GM20000 (cell line): ENCODE data around the gene MRPS6.

Experiments used
- DNase-seq: peaks from one replicate; pipeline ENCODE4 v3.0.0; 2012; ENCODE audit warnings: low spot score
- TF ChIP-seq, protein P1 (sequence below): IDR thresholded peaks from 2 replicates; pipeline ENCODE4 v1.5.1; 2012; ENCODE audit warnings: mild to moderate bottlenecking, control low read depth; ENCODE audit errors: extremely low read depth, missing control alignments

Gene MRPS6

DNA sequence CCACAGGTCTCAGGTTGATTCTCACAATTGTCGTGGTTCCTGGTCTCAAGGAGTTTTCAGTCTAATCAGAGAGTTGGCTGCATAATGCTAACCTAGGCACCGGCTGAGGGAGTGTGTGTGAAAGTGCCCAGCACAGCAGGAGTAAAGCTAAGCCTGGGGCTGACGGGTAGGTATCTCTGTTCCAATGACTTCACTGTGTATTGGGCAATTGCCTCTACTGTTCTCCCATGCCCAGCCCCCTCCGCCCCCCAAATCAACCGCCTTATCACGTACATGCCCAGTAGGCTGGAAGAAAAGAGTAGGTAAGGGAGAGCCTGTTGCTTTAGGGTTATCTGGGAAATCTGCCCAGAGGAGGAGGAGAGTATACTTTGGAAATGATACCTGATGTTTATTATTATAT lies 54.7 kb downstream of the MRPS6 start:
- TF ChIP-seq, protein P1, sequence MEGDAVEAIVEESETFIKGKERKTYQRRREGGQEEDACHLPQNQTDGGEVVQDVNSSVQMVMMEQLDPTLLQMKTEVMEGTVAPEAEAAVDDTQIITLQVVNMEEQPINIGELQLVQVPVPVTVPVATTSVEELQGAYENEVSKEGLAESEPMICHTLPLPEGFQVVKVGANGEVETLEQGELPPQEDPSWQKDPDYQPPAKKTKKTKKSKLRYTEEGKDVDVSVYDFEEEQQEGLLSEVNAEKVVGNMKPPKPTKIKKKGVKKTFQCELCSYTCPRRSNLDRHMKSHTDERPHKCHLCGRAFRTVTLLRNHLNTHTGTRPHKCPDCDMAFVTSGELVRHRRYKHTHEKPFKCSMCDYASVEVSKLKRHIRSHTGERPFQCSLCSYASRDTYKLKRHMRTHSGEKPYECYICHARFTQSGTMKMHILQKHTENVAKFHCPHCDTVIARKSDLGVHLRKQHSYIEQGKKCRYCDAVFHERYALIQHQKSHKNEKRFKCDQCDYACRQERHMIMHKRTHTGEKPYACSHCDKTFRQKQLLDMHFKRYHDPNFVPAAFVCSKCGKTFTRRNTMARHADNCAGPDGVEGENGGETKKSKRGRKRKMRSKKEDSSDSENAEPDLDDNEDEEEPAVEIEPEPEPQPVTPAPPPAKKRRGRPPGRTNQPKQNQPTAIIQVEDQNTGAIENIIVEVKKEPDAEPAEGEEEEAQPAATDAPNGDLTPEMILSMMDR: no peak

DNA sequence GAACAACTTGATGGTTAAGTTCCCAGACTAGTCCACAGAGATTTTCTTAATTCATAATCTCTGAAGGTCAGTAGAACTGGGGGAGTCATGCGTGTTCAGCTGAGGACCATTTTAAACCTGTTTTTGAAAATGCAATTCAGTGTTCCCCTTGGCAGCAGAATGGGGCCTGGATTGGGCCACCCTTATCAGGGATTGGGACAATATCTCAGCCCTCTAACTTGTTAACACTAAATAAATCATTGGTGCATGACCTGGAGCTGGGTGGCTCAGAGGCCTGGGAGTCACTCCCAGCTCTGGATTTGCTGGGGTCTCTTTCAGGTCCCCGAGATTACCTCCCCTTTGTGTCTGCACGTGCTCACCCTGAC lies 55.3 kb downstream of the MRPS6 start:
- TF ChIP-seq, protein P1: no peak

More for the DNA sequence above, 54.7 kb downstream of the MRPS6 start:
- no peak for DNase-seq

DNA sequence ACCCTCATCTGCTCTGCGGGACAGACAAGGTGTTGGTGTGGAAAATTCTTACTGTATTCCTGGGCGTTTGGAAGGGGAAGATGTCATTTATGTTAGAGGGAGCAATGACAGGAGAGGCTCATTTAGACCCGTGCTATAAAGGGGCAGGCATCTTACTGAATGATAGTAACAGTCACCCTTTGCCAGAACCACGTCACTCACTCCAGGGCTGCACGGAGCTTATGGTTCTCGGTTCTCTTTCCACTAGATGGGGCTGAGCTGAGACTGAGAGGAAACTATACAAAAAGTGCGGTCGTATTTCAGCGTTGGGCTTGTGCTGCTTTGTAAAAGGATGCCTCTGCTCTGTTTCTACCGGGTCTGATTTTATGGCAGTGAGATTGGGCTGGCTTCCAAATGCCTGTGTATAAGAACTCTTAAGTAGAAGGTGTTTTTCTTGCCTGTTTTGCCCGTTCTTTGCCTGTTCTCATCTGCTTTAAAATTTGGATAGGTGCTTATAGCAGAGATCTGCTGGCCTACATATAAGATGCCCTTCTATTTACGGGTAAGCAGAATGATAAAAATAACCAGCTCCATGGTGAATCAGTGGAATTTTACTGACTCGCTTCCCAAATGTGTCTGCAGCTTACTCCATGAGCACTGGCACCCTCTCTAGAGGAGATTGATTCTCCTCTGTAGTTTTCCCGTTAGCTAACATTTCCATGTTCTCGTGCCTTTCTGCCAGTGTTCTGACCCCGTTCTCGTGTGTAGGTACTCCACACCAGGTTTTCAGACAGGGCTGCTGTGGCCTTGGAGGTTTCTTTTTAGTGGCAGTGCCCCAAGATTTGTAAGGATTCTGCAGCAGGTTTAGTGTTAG lies 55.9 kb downstream of the MRPS6 start:
- no peak for DNase-seq
- TF ChIP-seq, protein P1: no peak

More for the DNA sequence above, 55.3 kb downstream of the MRPS6 start:
- DNase-seq: no peak

DNA sequence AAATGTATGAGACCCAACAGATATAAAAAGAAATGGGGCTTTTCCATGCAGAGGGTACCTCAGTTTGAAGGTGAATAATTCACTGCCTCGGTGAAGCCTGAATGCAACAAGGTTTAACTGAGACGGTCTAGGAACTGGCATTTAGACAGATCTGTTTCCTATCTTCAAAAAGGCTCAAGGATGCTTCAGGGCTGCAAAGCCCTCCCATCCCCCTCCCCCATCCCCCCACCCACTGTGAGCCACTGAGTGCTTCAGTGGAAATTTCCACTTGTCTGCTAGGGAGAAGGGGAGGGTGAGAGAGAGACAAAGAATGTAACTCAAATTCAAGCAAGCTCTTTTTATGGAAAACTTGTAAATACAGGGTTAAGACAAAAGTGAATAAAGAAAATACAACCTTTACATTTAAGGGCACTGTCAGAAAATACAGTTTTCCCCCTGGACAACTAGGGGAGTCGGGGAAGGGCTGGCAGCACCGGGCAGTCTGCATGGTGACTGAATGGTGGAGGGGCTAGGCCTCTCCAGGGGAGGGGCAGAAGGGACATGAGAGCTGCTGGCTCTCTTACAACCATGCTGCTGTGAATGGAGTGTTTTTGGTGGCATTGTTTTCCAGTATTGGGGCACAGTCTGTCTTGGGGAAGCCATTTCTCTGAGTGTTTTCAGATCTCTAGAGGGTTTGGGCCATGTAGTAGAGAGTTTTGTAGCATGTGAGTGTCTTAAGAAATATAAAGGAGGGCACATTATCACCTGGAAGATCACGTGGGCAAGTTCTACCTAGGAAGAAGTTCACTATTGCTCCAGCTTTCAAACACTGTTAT lies 56.7 kb downstream of the MRPS6 start:
- TF ChIP-seq, protein P1: no peak
- no peak for DNase-seq

DNA sequence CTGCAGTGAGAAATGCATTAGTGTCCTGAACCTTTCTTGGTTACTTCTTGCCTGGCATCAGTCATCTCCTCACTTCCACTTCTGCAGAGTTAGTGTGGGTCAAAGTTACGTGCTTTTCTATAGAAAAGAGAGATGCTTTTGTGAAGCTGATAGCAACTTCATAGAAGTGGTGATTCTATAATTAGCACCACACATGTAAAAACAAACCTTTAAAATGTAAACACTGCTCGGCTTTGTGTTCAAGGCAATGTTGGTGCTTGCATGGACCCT lies 57.3 kb downstream of the MRPS6 start:
- TF ChIP-seq, protein P1: no peak

DNA sequence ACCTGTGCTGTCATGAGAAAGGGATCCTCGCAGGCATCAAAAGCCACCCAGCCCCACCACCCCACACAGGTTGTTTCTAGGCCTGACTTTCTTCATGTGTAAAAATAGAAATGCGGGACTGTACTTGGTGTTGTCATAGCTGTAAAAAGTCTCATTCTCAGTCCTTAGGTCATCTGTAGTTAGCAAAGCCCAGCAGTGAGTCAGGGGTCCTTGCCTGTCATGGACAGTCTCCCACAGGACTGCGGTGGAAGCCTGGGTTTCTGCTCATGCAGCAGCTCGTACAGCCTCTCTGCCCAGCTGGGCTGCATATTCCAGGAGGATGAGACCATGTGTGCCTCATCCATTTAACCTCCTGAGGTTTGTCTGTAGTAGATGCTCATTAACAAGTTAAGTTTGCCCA lies 58.2 kb downstream of the MRPS6 start:
- DNase-seq: no peak
- TF ChIP-seq, protein P1: no peak

More for the DNA sequence above, 57.3 kb downstream of the MRPS6 start:
- no peak for DNase-seq

DNA sequence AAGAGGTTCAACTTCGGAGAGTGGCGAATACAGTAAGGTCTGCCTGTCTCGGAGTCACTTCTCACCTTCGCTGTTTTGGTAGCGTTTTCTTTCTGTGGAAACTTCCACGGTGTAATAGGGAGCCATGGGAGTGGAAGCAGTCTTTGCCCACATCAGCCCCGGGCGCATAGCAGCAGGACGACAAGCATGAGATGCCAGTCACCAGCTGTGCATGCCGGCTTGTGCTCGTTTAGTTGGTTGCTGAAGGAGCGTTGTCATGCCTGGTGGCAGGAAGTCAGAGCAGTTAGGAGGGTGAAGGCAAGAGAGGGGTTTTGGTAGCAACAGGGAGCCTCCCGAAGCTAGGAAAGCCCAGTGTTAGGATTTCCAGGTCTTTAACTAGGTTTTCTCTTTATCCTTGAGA lies 58.8 kb downstream of the MRPS6 start:
- TF ChIP-seq, protein P1: no peak

More for the DNA sequence above, 58.8 kb downstream of the MRPS6 start:
- no peak for DNase-seq
